Stomach (tissue), 4 donors: ENCODE results near the gene EXOC3L2.

ENCODE experiments used
- EP300 ChIP-seq: sonication (generic); formaldehyde crosslinking; IDR thresholded peaks from one replicate; pipeline ENCODE4 v1.6.1; 2017; ENCODE audit warnings: antibody characterized with exemption
- POLR2AphosphoS5 ChIP-seq, 3 donors: sonication (generic); formaldehyde crosslinking; IDR thresholded peaks; one replicate each; pipeline ENCODE4 v1.6.1; 2016; ENCODE audit warnings: antibody characterized with exemption in 3 of 3
- TF ChIP-seq, protein P1 (sequence below), 7 experiments: fragments of 450-650 bp in 4 of 7; fragments of 200-600 bp in 3 of 7; sonication (generic) in 3 of 7; IDR thresholded peaks; one replicate each; pipeline ENCODE4 v1.5.1; 2016 to 2019; ENCODE audit warnings: antibody characterized with exemption in 7 of 7, control low read depth in 2 of 7, mild to moderate bottlenecking in 1 of 7

GRCh38 chr19:45258862-45259261 is 13.7 kb upstream of the EXOC3L2 start:
- TF ChIP-seq, protein P1, sequence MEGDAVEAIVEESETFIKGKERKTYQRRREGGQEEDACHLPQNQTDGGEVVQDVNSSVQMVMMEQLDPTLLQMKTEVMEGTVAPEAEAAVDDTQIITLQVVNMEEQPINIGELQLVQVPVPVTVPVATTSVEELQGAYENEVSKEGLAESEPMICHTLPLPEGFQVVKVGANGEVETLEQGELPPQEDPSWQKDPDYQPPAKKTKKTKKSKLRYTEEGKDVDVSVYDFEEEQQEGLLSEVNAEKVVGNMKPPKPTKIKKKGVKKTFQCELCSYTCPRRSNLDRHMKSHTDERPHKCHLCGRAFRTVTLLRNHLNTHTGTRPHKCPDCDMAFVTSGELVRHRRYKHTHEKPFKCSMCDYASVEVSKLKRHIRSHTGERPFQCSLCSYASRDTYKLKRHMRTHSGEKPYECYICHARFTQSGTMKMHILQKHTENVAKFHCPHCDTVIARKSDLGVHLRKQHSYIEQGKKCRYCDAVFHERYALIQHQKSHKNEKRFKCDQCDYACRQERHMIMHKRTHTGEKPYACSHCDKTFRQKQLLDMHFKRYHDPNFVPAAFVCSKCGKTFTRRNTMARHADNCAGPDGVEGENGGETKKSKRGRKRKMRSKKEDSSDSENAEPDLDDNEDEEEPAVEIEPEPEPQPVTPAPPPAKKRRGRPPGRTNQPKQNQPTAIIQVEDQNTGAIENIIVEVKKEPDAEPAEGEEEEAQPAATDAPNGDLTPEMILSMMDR (IDR thresholded peaks at IDR 0.05): no peak
- TF ChIP-seq EP300: no peak
- no peak for TF ChIP-seq POLR2AphosphoS5 (IDR thresholded peaks at IDR 0.05)
